ENCODE results near the gene SSBP3.

- TF ChIP-seq CTCF (IDR thresholded peaks at IDR 0.05): no peak
- TF ChIP-seq ZNF232 (CRISPR knock-in tag; IDR thresholded peaks at IDR 0.05): no peak
- TF ChIP-seq USF2 (CRISPR knock-in tag; IDR thresholded peaks at IDR 0.05): no peak
- no peak for TF ChIP-seq ELF4 (CRISPR knock-in tag; IDR thresholded peaks at IDR 0.05; ENCODE audit: low read depth)
- TF ChIP-seq MAX (CRISPR knock-in tag; IDR thresholded peaks at IDR 0.05): no peak
- TF ChIP-seq SP1 (CRISPR knock-in tag; conservative IDR thresholded peaks at IDR 0.05): no peak
- no peak for TF ChIP-seq ZNF532 (CRISPR knock-in tag; IDR thresholded peaks at IDR 0.05; ENCODE audit: borderline replicate concordance)
Measured at GRCh38 chr1:54363925-54364324, 42.3 kb downstream of the SSBP3 start.

All from WTC11 (cell line).